HEK293 (cell line): Measurements from ENCODE around the gene EPO.

Experiments
- KLF1 ChIP-seq: fragments of 450-650 bp; formaldehyde crosslinking; IDR thresholded peaks from 2 replicates; pipeline ENCODE4 v1.5.1; 2016; ENCODE audit warnings: missing biosample characterization, missing genetic modification characterization
- MEIS1 ChIP-seq: sonication (generic); formaldehyde crosslinking; IDR thresholded peaks from 2 replicates; pipeline ENCODE4 v1.8.1; 2022; ENCODE audit warnings: missing genetic modification reagents, mild to moderate bottlenecking, borderline replicate concordance
- TCF7L2 ChIP-seq: IDR thresholded peaks from 2 replicates; pipeline ENCODE4 v1.6.1; 2011; ENCODE audit warnings: low read depth, mild to moderate bottlenecking, inconsistent platforms, low read length, moderate library complexity, borderline replicate concordance
- TSHZ1 ChIP-seq: fragments of 450-650 bp; formaldehyde crosslinking; IDR thresholded peaks from 2 replicates; pipeline ENCODE4 v1.5.1; 2016; ENCODE audit warnings: missing biosample characterization, missing genetic modification characterization, borderline replicate concordance
- ZBTB49 ChIP-seq: fragments of 450-650 bp; formaldehyde crosslinking; IDR thresholded peaks from 2 replicates; pipeline ENCODE4 v1.5.1; 2016; ENCODE audit warnings: missing biosample characterization, missing genetic modification characterization, low read depth
- ZNF169 ChIP-seq: fragments of 450-650 bp; formaldehyde crosslinking; IDR thresholded peaks from 2 replicates; pipeline ENCODE4 v1.5.1; 2016; ENCODE audit warnings: missing biosample characterization, missing genetic modification characterization
- ZNF19 ChIP-seq: fragments of 450-650 bp; formaldehyde crosslinking; IDR thresholded peaks from 2 replicates; pipeline ENCODE4; 2016; ENCODE audit warnings: missing biosample characterization, missing genetic modification characterization, low read depth
- ZNF24 ChIP-seq: fragments of 450-650 bp; formaldehyde crosslinking; IDR thresholded peaks from 2 replicates; pipeline ENCODE4 v1.5.1; 2016; ENCODE audit warnings: missing biosample characterization, missing genetic modification characterization
- ZNF354C ChIP-seq: fragments of 450-650 bp; formaldehyde crosslinking; IDR thresholded peaks from 2 replicates; pipeline ENCODE4 v1.5.1; 2016; ENCODE audit warnings: missing biosample characterization, missing genetic modification characterization, low read depth, borderline replicate concordance
- ZNF366 ChIP-seq: fragments of 450-650 bp; formaldehyde crosslinking; conservative IDR thresholded peaks from 2 replicates; pipeline ENCODE4 v1.5.1; 2016; ENCODE audit warnings: missing biosample characterization, missing genetic modification characterization
- ZNF416 ChIP-seq: fragments of 450-650 bp; formaldehyde crosslinking; IDR thresholded peaks from 2 replicates; pipeline ENCODE4 v1.5.1; 2016; ENCODE audit warnings: missing biosample characterization, missing genetic modification characterization
- ZNF423 ChIP-seq: fragments of 450-650 bp; formaldehyde crosslinking; IDR thresholded peaks from 2 replicates; pipeline ENCODE4 v1.5.1; 2016; ENCODE audit warnings: missing biosample characterization, missing genetic modification characterization
- ZNF777 ChIP-seq: fragments of 450-650 bp; formaldehyde crosslinking; IDR thresholded peaks from 2 replicates; pipeline ENCODE4 v1.5.1; 2017; ENCODE audit warnings: missing biosample characterization, missing genetic modification characterization, borderline replicate concordance
- TF ChIP-seq, protein P1 (sequence below): fragments of 450-650 bp; formaldehyde crosslinking; IDR thresholded peaks from 2 replicates; pipeline ENCODE4 v1.5.1; 2016; ENCODE audit warnings: missing biosample characterization, missing genetic modification characterization

DNA sequence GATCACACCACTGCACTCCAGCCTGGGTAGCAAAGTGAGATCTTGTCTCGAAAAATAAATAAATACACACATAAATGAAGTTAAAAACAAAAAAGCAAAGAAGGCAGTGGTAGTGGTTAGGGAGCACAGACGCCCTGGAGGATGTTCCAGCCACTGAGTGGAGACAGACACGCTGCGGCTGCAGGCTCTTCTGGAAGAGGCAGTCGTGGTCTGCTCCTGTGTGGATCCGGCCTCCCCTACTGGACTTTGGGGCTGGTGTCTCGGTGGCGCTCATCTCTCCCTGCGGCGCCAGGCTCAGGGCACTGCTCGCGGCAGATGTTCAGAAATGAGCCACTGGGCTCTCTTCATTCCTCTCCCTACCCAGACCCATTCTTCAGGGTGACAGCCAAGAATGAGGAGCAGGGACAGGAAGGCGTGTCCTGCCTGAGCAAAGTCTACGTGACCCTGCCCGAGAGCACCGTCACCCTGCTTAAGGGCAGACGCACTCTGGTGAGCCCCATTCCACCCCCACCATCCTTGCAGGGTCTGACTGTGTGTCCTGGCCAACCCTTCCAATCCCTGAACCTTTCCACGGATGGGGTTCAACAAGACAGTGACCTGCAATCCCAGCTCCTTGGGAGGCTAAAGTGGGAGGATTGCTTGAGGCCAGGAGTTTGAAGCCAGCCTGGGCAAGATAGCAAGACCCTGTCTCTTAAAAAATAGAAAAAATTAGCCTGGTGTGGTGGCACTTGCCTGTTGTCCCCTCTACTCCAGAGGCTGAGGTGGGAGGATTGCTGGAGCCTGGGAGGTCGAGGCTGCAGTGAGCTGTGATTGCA, 39.3 kb downstream of the EPO start:
- TF ChIP-seq ZNF777 (tag by site-specific recombination) (no peak), ZNF19 (tag by site-specific recombination) (no peak), MEIS1 (CRISPR knock-in tag) (no peak), ZBTB49 (tag by site-specific recombination) (no peak), KLF1 (tag by site-specific recombination) (no peak), TSHZ1 (no peak), ZNF354C (tag by site-specific recombination) (no peak), ZNF423 (tag by site-specific recombination) (no peak), TCF7L2 (no peak), ZNF169 (tag by site-specific recombination) (no peak), ZNF366 (tag by site-specific recombination) (no peak), ZNF24 (tag by site-specific recombination) (no peak), ZNF416 (no peak)
- TF ChIP-seq, protein P1, sequence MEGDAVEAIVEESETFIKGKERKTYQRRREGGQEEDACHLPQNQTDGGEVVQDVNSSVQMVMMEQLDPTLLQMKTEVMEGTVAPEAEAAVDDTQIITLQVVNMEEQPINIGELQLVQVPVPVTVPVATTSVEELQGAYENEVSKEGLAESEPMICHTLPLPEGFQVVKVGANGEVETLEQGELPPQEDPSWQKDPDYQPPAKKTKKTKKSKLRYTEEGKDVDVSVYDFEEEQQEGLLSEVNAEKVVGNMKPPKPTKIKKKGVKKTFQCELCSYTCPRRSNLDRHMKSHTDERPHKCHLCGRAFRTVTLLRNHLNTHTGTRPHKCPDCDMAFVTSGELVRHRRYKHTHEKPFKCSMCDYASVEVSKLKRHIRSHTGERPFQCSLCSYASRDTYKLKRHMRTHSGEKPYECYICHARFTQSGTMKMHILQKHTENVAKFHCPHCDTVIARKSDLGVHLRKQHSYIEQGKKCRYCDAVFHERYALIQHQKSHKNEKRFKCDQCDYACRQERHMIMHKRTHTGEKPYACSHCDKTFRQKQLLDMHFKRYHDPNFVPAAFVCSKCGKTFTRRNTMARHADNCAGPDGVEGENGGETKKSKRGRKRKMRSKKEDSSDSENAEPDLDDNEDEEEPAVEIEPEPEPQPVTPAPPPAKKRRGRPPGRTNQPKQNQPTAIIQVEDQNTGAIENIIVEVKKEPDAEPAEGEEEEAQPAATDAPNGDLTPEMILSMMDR (tag by site-specific recombination), result no peak
